Neural cell (in vitro differentiated cells): ENCODE measurements around the gene MME. TPM values are rescaled to one million over a fixed set of nuclear protein-coding genes. Genes with fewer than 3 reads are reported as not detected.

Experiments used
- H2AFZ ChIP-seq: fragments of 200-600, 300-800 bp; sonication (generic), shearing (Covaris generic); 2 replicates; pipeline ENCODE4 v1.6.0; 2014; ENCODE audit warnings: low read depth, mild to moderate bottlenecking, antibody characterized with exemption, low read length, moderate library complexity
- H3F3A ChIP-seq: fragments of 200-600 bp; shearing (Covaris generic); 2 replicates; pipeline ENCODE4 v1.6.1; 2016; ENCODE audit warnings: mild to moderate bottlenecking, moderate library complexity, mixed read lengths, antibody characterized with exemption, low read length; ENCODE audit not compliant: insufficient read depth, poor library complexity, severe bottlenecking
- H3K27ac ChIP-seq: fragments of 200-600, 300-800 bp; sonication (generic), shearing (Covaris generic); 2 replicates; pipeline ENCODE4 v1.5.1; 2014; ENCODE audit warnings: mild to moderate bottlenecking, low read length, moderate library complexity
- H3K27me3 ChIP-seq: fragments of 300-800, 200-600 bp; sonication (generic), shearing (Covaris generic); 2 replicates; pipeline ENCODE4 v1.6.0; 2014; ENCODE audit warnings: mild to moderate bottlenecking, low read depth, low read length, moderate library complexity; ENCODE audit not compliant: insufficient read depth
- H3K36me3 ChIP-seq: fragments of 300-800, 200-600 bp; sonication (generic), shearing (Covaris generic); 2 replicates; pipeline ENCODE4 v1.5.1; 2014; ENCODE audit warnings: mild to moderate bottlenecking, antibody characterized with exemption, low read length, moderate library complexity; ENCODE audit not compliant: insufficient read depth
- H3K4me2 ChIP-seq: fragments of 300-800, 200-600 bp; sonication (generic), shearing (Covaris generic); 2 replicates; pipeline ENCODE4 v1.6.0; 2014; ENCODE audit warnings: mild to moderate bottlenecking, low read length
- H3K4me3 ChIP-seq: fragments of 300-800, 200-600 bp; sonication (generic), shearing (Covaris generic); 2 replicates; pipeline ENCODE4 v1.5.1; 2014; ENCODE audit warnings: mild to moderate bottlenecking, low read length, moderate library complexity
- H3K79me2 ChIP-seq: fragments of 200-600 bp; shearing (Covaris generic); replicated peaks from 2 replicates; pipeline ENCODE4 v1.6.0; 2014; ENCODE audit warnings: mild to moderate bottlenecking, low read length, moderate library complexity; ENCODE audit not compliant: insufficient read depth
- H3K9ac ChIP-seq: fragments of 300-800, 200-600 bp; sonication (generic), shearing (Covaris generic); 2 replicates; pipeline ENCODE4 v1.6.1; 2016; ENCODE audit warnings: mild to moderate bottlenecking, low read length, mixed read lengths
- H3K9me2 ChIP-seq: fragments of 200-600 bp; shearing (Covaris generic); 2 replicates; pipeline ENCODE4 v1.6.1; 2016; ENCODE audit warnings: mild to moderate bottlenecking, low read length, mixed read lengths; ENCODE audit not compliant: insufficient read depth
- H3K9me3 ChIP-seq: fragments of 200-600, 300-800 bp; sonication (generic), shearing (Covaris generic); 2 replicates; pipeline ENCODE4 v1.6.1; 2016; ENCODE audit warnings: mild to moderate bottlenecking, mixed run types, low read length, moderate library complexity, mixed read lengths
- H4K20me1 ChIP-seq: fragments of 200-600 bp; shearing (Covaris generic); 2 replicates; pipeline ENCODE4 v1.6.1; 2016; ENCODE audit warnings: mild to moderate bottlenecking, mixed run types; ENCODE audit not compliant: insufficient read depth
- EP300 ChIP-seq: fragments of 450-650 bp; conservative IDR thresholded peaks from 2 replicates; pipeline ENCODE4 v1.6.1; 2014; ENCODE audit warnings: antibody characterized with exemption, mild to moderate bottlenecking, moderate library complexity; ENCODE audit not compliant: poor library complexity, severe bottlenecking
- EZH2 ChIP-seq: fragments of 200-600, 300-800 bp; shearing (Covaris generic), sonication (generic); IDR thresholded peaks from 2 replicates; pipeline ENCODE4 v1.6.1; 2014; ENCODE audit warnings: antibody characterized with exemption, low read length, borderline replicate concordance, mild to moderate bottlenecking; ENCODE audit not compliant: insufficient read depth, poor library complexity, severe bottlenecking
- MXI1 ChIP-seq: fragments of 450-650 bp; conservative IDR thresholded peaks from 2 replicates; pipeline ENCODE4 v1.6.1; 2014; ENCODE audit warnings: antibody characterized with exemption, mild to moderate bottlenecking; ENCODE audit not compliant: poor library complexity, severe bottlenecking
- POLR2AphosphoS5 ChIP-seq: IDR thresholded peaks from 2 replicates; pipeline ENCODE4 v1.6.1; 2012
- RAD21 ChIP-seq: fragments of 450-650 bp; conservative IDR thresholded peaks from 2 replicates; pipeline ENCODE4 v1.6.1; 2014; ENCODE audit warnings: antibody characterized with exemption, mild to moderate bottlenecking, moderate library complexity
- SMC3 ChIP-seq: fragments of 450-650 bp; conservative IDR thresholded peaks from 2 replicates; pipeline ENCODE4 v1.6.1; 2014; ENCODE audit warnings: antibody characterized with exemption, mild to moderate bottlenecking, moderate library complexity; ENCODE audit not compliant: poor library complexity
- TAF1 ChIP-seq: IDR thresholded peaks from 2 replicates; pipeline ENCODE4 v1.6.1; 2012; ENCODE audit warnings: low read depth
- polyA plus RNA-seq: library from polyadenylated mRNA; depleted of rRNA; stranded (reverse); fragments of >200 nt; gene quantifications from 2 replicates; pipeline ENCODE4 v1.2.3, GENCODE V29; 2014
- TF ChIP-seq, protein P1 (sequence below): IDR thresholded peaks from 2 replicates; pipeline ENCODE4 v1.6.1; 2012; ENCODE audit warnings: borderline replicate concordance
- TF ChIP-seq, protein P2 (sequence below): fragments of 450-650 bp; IDR thresholded peaks from 2 replicates; pipeline ENCODE4 v1.5.1; 2014; ENCODE audit warnings: antibody characterized with exemption, mild to moderate bottlenecking, moderate library complexity; ENCODE audit not compliant: poor library complexity, severe bottlenecking

Gene MME
- polyA plus RNA-seq, 1 donor from 2014 or later: 0.54 TPM

DNA sequence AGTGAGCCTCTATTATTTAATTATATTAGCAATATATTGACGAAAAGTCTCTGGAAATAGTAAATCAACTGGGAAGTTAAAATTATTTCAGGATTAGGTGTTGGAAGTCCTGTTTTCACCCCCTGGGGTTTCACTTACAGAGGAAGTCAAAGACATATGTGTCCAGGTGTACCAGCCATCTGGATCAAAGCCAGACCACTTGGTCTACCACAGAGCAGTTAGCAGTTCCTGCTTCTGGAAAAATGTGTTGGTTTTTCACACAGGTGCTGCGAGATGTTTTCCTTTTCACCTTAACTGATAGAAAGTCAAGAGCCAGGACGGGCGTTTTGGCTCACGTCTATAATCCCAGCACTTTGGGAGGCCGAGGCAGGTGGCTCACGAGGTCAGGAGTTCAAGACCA lies 13.1 kb downstream of the MME start:
- no peak overlapping the region for H3K9ac ChIP-seq
- no peak overlapping the region for H3K27ac ChIP-seq
- H3F3A ChIP-seq: no peaks in the 10 kb centered on the region
- no peaks in the 10 kb centered on the region for H4K20me1 ChIP-seq
- H3K79me2 ChIP-seq: no peaks in the 10 kb centered on the region
- TF ChIP-seq EP300: no peak
- no peak for TF ChIP-seq TAF1
- TF ChIP-seq, protein P1, sequence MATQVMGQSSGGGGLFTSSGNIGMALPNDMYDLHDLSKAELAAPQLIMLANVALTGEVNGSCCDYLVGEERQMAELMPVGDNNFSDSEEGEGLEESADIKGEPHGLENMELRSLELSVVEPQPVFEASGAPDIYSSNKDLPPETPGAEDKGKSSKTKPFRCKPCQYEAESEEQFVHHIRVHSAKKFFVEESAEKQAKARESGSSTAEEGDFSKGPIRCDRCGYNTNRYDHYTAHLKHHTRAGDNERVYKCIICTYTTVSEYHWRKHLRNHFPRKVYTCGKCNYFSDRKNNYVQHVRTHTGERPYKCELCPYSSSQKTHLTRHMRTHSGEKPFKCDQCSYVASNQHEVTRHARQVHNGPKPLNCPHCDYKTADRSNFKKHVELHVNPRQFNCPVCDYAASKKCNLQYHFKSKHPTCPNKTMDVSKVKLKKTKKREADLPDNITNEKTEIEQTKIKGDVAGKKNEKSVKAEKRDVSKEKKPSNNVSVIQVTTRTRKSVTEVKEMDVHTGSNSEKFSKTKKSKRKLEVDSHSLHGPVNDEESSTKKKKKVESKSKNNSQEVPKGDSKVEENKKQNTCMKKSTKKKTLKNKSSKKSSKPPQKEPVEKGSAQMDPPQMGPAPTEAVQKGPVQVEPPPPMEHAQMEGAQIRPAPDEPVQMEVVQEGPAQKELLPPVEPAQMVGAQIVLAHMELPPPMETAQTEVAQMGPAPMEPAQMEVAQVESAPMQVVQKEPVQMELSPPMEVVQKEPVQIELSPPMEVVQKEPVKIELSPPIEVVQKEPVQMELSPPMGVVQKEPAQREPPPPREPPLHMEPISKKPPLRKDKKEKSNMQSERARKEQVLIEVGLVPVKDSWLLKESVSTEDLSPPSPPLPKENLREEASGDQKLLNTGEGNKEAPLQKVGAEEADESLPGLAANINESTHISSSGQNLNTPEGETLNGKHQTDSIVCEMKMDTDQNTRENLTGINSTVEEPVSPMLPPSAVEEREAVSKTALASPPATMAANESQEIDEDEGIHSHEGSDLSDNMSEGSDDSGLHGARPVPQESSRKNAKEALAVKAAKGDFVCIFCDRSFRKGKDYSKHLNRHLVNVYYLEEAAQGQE: no peak
- no peak for TF ChIP-seq SMC3
- TF ChIP-seq MXI1: no peak
- TF ChIP-seq POLR2AphosphoS5: no peak
- no peak for TF ChIP-seq EZH2
- no peak for TF ChIP-seq RAD21
- TF ChIP-seq, protein P2, sequence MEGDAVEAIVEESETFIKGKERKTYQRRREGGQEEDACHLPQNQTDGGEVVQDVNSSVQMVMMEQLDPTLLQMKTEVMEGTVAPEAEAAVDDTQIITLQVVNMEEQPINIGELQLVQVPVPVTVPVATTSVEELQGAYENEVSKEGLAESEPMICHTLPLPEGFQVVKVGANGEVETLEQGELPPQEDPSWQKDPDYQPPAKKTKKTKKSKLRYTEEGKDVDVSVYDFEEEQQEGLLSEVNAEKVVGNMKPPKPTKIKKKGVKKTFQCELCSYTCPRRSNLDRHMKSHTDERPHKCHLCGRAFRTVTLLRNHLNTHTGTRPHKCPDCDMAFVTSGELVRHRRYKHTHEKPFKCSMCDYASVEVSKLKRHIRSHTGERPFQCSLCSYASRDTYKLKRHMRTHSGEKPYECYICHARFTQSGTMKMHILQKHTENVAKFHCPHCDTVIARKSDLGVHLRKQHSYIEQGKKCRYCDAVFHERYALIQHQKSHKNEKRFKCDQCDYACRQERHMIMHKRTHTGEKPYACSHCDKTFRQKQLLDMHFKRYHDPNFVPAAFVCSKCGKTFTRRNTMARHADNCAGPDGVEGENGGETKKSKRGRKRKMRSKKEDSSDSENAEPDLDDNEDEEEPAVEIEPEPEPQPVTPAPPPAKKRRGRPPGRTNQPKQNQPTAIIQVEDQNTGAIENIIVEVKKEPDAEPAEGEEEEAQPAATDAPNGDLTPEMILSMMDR: no peak
- H2AFZ ChIP-seq: no peak overlapping the region
- no peak overlapping the region for H3K4me3 ChIP-seq
- H3K4me2 ChIP-seq: no peak overlapping the region
- no peaks in the 10 kb centered on the region for H3K36me3 ChIP-seq
- no peaks in the 10 kb centered on the region for H3K27me3 ChIP-seq
- H3K9me3 ChIP-seq: no peaks in the 10 kb centered on the region
- H3K9me2 ChIP-seq: no peaks in the 10 kb centered on the region

DNA sequence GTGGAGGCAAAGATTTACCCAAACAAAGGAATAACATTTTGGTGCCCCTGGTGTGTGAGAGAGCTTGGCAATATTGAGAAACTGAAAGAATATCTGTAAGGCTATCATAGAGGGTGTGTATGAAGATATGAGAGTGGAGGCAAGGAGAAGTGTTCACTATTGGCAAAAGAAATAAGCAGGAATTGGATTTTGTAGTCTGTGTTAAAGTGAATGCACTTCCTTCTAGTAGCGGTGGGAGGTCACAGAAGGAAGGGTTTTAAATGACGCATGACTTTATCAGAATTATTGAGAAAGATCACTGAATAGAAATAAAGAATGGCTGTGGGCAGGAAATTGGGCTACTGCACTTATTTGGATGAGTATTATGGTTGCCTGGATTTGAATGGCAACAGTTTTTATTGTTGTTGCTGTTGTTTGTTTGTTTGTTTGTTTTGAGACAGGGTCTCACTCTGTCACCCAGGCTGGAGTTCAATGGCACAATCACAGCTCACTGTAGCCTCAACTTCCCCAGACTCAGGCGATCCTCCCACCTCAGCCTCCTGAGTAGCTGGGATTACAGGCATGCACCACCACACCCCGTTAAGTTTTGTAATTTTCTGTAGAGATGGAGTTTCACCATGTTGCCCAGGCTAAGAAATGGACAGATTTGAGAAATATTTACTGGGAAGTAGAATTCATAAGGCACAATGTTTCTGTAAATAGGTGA lies 16.3 kb downstream of the MME start:
- no peaks in the 10 kb centered on the region for H3K27me3 ChIP-seq
- H3K9ac ChIP-seq: no peak overlapping the region
- no peak overlapping the region for H3K27ac ChIP-seq
- H3K4me2 ChIP-seq: no peak overlapping the region
- no peaks in the 10 kb centered on the region for H3K36me3 ChIP-seq
- H3F3A ChIP-seq: no peaks in the 10 kb centered on the region
- H3K79me2 ChIP-seq: no peaks in the 10 kb centered on the region
- no peaks in the 10 kb centered on the region for H3K9me3 ChIP-seq
- H2AFZ ChIP-seq: no peak overlapping the region
- H3K4me3 ChIP-seq: no peak overlapping the region
- no peaks in the 10 kb centered on the region for H4K20me1 ChIP-seq
- no peaks in the 10 kb centered on the region for H3K9me2 ChIP-seq
- TF ChIP-seq RAD21: no peak
- TF ChIP-seq POLR2AphosphoS5: no peak
- TF ChIP-seq EP300: no peak
- TF ChIP-seq SMC3: no peak
- TF ChIP-seq, protein P1: no peak
- no peak for TF ChIP-seq MXI1
